WTC11 (cell line): ENCODE data around the gene RNF135. TPM values are rescaled to one million over a fixed set of nuclear protein-coding genes. Genes with fewer than 3 reads are reported as not detected.

Source experiments
- ATAC-seq: fragments of 200-7000 bp; cut with Tn5 transposase; 2 replicates; pipeline ENCODE4 v1.10.0; 2021; ENCODE audit warnings: mild to moderate bottlenecking, moderate library complexity
- CTCF ChIA-PET: fragments of 300-600 bp; sonication (Branson Sonifier 250); formaldehyde crosslinking; loops from one replicate; lab custom pipeline; 2021; ENCODE audit warnings: antibody characterized with exemption; lab: Charles Lee
- POLR2A ChIA-PET: fragments of 350-600 bp; sonication (Branson Sonifier 250); formaldehyde crosslinking; loops from one replicate; lab custom pipeline; 2021; ENCODE audit warnings: antibody characterized with exemption; lab: Charles Lee
- DNase-seq: peaks from one replicate; pipeline ENCODE4 v3.0.0; 2021; ENCODE audit warnings: low spot score
- H3K27ac Mint-ChIP-seq: 2 replicates; pipeline ENCODE4 v1.8.0; 2021; ENCODE audit warnings: mixed read lengths
- H3K27me3 Mint-ChIP-seq: 2 replicates; pipeline ENCODE4 v1.8.0; 2021; ENCODE audit warnings: low read depth, mild to moderate bottlenecking, moderate library complexity, mixed read lengths
- H3K36me3 Mint-ChIP-seq: 2 replicates; pipeline ENCODE4 v1.8.0; 2021; ENCODE audit warnings: mixed read lengths
- H3K4me1 Mint-ChIP-seq: 2 replicates; pipeline ENCODE4 v1.8.0; 2022; ENCODE audit warnings: mixed read lengths
- H3K4me3 Mint-ChIP-seq: 2 replicates; pipeline ENCODE4 v1.8.0; 2021; ENCODE audit warnings: mild to moderate bottlenecking, moderate library complexity, mixed read lengths
- H3K9me3 Mint-ChIP-seq: 2 replicates; pipeline ENCODE4 v1.8.0; 2021; ENCODE audit warnings: mixed read lengths
- ATF1 ChIP-seq: sonication (generic); formaldehyde crosslinking; IDR thresholded peaks from 2 replicates; pipeline ENCODE4 v1.8.1; 2023; ENCODE audit warnings: mild to moderate bottlenecking, moderate library complexity, missing genetic modification reagents
- ERG ChIP-seq: fragments of 250-450 bp; sonication (Bioruptor Pico); IDR thresholded peaks from 2 replicates; pipeline ENCODE4 v1.8.0; 2021; ENCODE audit warnings: mild to moderate bottlenecking
- FOXJ3 ChIP-seq: sonication (generic); formaldehyde crosslinking; IDR thresholded peaks from 2 replicates; pipeline ENCODE4 v1.9.0; 2021; ENCODE audit warnings: missing genetic modification reagents, mild to moderate bottlenecking, borderline replicate concordance
- FOXP1 ChIP-seq: sonication (generic); formaldehyde crosslinking; IDR thresholded peaks from 2 replicates; pipeline ENCODE4 v1.8.0; 2022; ENCODE audit warnings: missing genetic modification reagents, mild to moderate bottlenecking, moderate library complexity, borderline replicate concordance
- GRHL2 ChIP-seq: fragments of 250-450 bp; sonication (Bioruptor Pico); IDR thresholded peaks from 2 replicates; pipeline ENCODE4 v1.8.0; 2022; ENCODE audit warnings: mild to moderate bottlenecking, moderate library complexity; ENCODE audit not compliant: insufficient replicate concordance, severe bottlenecking
- JUN ChIP-seq: sonication (generic); formaldehyde crosslinking; IDR thresholded peaks from 2 replicates; pipeline ENCODE4 v1.8.0; 2023; ENCODE audit warnings: mild to moderate bottlenecking, missing genetic modification reagents
- MYBL2 ChIP-seq: sonication (generic); formaldehyde crosslinking; IDR thresholded peaks from 2 replicates; pipeline ENCODE4 v1.8.1; 2023; ENCODE audit warnings: mild to moderate bottlenecking, moderate library complexity, missing genetic modification reagents
- PRRX2 ChIP-seq: fragments of 250-450 bp; sonication (Bioruptor Pico); IDR thresholded peaks from 2 replicates; pipeline ENCODE4 v1.8.0; 2021; ENCODE audit warnings: mild to moderate bottlenecking
- TP53 ChIP-seq: sonication (generic); formaldehyde crosslinking; IDR thresholded peaks from 2 replicates; pipeline ENCODE4 v1.8.1; 2023; ENCODE audit warnings: mild to moderate bottlenecking, missing genetic modification reagents
- USF1 ChIP-seq: sonication (generic); formaldehyde crosslinking; IDR thresholded peaks from 2 replicates; pipeline ENCODE4 v1.8.0; 2022; ENCODE audit warnings: mild to moderate bottlenecking, missing genetic modification reagents
- ZNF232 ChIP-seq: sonication (generic); formaldehyde crosslinking; IDR thresholded peaks from 2 replicates; pipeline ENCODE4 v1.8.0; 2022; ENCODE audit warnings: mild to moderate bottlenecking, missing genetic modification reagents
- ZSCAN18 ChIP-seq: fragments of 250-450 bp; sonication (Bioruptor Pico); IDR thresholded peaks from 2 replicates; pipeline ENCODE4 v2.1.2; 2022; ENCODE audit warnings: mild to moderate bottlenecking, moderate library complexity
- total RNA-seq: library from RNA; stranded (reverse); gene quantifications from 3 replicates; pipeline ENCODE4 v1.2.3, GENCODE V29; 2021
- TF ChIP-seq, protein P1 (sequence below): fragments of 250-450 bp; sonication (Bioruptor Pico); IDR thresholded peaks from 2 replicates; pipeline ENCODE4 v1.9.0; 2021; ENCODE audit warnings: mild to moderate bottlenecking, borderline replicate concordance
- TF ChIP-seq, protein P2 (sequence below): sonication (generic); formaldehyde crosslinking; IDR thresholded peaks from 2 replicates; pipeline ENCODE4 v1.8.0; 2023; ENCODE audit warnings: missing genetic modification reagents, mild to moderate bottlenecking, borderline replicate concordance
- TF ChIP-seq, protein P3 (sequence below): sonication (generic); formaldehyde crosslinking; IDR thresholded peaks from 2 replicates; pipeline ENCODE4 v1.8.1; 2022; ENCODE audit warnings: missing genetic modification reagents, borderline replicate concordance
- TF ChIP-seq, protein P4 (sequence below): sonication (generic); formaldehyde crosslinking; IDR thresholded peaks from 2 replicates; pipeline ENCODE4 v1.8.1; 2023; ENCODE audit warnings: mild to moderate bottlenecking, missing genetic modification reagents
- TF ChIP-seq, protein P5 (sequence below): sonication (generic); formaldehyde crosslinking; IDR thresholded peaks from 2 replicates; pipeline ENCODE4 v1.8.1; 2022; ENCODE audit warnings: mild to moderate bottlenecking, moderate library complexity, missing genetic modification reagents

The RNF135 gene
- total RNA-seq, 1 experiment from 2014 or later = 10.3 TPM

DNA sequence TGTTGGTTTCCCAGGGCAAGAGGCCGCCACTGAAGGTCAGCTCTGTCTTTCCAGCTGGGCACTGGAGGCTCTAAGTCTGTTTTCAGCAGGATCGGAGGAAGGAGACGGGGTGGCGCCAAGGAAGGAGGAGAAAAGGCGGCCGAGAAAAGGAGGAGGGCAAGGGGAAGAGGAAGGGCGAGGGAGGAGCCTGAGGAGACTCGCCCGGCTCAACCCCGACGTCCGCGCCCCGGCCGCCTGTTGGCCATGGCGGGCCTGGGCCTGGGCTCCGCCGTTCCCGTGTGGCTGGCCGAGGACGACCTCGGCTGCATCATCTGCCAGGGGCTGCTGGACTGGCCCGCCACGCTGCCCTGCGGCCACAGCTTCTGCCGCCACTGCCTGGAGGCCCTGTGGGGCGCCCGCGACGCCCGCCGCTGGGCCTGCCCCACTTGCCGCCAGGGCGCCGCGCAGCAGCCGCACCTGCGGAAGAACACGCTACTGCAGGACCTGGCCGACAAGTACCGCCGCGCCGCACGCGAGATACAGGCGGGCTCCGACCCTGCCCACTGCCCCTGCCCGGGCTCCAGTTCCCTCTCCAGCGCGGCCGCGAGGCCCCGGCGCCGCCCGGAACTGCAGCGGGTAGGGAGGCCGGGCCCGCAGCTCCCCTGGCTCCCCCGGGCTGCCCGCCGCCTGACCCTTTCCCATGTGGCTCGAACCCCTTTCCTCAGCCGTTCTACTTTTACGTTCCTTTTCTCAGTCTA, at the start of gene RNF135 (continued):
- TF ChIP-seq, protein P1, sequence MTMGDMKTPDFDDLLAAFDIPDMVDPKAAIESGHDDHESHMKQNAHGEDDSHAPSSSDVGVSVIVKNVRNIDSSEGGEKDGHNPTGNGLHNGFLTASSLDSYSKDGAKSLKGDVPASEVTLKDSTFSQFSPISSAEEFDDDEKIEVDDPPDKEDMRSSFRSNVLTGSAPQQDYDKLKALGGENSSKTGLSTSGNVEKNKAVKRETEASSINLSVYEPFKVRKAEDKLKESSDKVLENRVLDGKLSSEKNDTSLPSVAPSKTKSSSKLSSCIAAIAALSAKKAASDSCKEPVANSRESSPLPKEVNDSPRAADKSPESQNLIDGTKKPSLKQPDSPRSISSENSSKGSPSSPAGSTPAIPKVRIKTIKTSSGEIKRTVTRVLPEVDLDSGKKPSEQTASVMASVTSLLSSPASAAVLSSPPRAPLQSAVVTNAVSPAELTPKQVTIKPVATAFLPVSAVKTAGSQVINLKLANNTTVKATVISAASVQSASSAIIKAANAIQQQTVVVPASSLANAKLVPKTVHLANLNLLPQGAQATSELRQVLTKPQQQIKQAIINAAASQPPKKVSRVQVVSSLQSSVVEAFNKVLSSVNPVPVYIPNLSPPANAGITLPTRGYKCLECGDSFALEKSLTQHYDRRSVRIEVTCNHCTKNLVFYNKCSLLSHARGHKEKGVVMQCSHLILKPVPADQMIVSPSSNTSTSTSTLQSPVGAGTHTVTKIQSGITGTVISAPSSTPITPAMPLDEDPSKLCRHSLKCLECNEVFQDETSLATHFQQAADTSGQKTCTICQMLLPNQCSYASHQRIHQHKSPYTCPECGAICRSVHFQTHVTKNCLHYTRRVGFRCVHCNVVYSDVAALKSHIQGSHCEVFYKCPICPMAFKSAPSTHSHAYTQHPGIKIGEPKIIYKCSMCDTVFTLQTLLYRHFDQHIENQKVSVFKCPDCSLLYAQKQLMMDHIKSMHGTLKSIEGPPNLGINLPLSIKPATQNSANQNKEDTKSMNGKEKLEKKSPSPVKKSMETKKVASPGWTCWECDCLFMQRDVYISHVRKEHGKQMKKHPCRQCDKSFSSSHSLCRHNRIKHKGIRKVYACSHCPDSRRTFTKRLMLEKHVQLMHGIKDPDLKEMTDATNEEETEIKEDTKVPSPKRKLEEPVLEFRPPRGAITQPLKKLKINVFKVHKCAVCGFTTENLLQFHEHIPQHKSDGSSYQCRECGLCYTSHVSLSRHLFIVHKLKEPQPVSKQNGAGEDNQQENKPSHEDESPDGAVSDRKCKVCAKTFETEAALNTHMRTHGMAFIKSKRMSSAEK = no peak
- TF ChIP-seq JUN (CRISPR knock-in tag) (peak; percentile 77), MYBL2 (no peak), FOXP1 (CRISPR knock-in tag) (peak; percentile 95; the same call in 1 of the 2 replicates), ZSCAN18 (CRISPR knock-in tag) (no peak), ZNF232 (CRISPR knock-in tag) (0 out of 2 replicates have a peak, but pooled peaks have one; percentile 82), FOXJ3 (CRISPR knock-in tag) (no peak), USF1 (no peak)
- TF ChIP-seq, protein P2, sequence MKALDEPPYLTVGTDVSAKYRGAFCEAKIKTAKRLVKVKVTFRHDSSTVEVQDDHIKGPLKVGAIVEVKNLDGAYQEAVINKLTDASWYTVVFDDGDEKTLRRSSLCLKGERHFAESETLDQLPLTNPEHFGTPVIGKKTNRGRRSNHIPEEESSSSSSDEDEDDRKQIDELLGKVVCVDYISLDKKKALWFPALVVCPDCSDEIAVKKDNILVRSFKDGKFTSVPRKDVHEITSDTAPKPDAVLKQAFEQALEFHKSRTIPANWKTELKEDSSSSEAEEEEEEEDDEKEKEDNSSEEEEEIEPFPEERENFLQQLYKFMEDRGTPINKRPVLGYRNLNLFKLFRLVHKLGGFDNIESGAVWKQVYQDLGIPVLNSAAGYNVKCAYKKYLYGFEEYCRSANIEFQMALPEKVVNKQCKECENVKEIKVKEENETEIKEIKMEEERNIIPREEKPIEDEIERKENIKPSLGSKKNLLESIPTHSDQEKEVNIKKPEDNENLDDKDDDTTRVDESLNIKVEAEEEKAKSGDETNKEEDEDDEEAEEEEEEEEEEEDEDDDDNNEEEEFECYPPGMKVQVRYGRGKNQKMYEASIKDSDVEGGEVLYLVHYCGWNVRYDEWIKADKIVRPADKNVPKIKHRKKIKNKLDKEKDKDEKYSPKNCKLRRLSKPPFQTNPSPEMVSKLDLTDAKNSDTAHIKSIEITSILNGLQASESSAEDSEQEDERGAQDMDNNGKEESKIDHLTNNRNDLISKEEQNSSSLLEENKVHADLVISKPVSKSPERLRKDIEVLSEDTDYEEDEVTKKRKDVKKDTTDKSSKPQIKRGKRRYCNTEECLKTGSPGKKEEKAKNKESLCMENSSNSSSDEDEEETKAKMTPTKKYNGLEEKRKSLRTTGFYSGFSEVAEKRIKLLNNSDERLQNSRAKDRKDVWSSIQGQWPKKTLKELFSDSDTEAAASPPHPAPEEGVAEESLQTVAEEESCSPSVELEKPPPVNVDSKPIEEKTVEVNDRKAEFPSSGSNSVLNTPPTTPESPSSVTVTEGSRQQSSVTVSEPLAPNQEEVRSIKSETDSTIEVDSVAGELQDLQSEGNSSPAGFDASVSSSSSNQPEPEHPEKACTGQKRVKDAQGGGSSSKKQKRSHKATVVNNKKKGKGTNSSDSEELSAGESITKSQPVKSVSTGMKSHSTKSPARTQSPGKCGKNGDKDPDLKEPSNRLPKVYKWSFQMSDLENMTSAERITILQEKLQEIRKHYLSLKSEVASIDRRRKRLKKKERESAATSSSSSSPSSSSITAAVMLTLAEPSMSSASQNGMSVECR = peak; percentile 93; the same call in 1 of the 2 replicates
- TF ChIP-seq, protein P3, sequence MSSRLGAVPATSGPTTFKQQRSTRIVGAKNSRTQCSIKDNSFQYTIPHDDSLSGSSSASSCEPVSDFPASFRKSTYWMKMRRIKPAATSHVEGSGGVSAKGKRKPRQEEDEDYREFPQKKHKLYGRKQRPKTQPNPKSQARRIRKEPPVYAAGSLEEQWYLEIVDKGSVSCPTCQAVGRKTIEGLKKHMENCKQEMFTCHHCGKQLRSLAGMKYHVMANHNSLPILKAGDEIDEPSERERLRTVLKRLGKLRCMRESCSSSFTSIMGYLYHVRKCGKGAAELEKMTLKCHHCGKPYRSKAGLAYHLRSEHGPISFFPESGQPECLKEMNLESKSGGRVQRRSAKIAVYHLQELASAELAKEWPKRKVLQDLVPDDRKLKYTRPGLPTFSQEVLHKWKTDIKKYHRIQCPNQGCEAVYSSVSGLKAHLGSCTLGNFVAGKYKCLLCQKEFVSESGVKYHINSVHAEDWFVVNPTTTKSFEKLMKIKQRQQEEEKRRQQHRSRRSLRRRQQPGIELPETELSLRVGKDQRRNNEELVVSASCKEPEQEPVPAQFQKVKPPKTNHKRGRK (CRISPR knock-in tag) = no peak

- Mint-ChIP-seq H3K9me3 (no peaks in the 10 kb centered on the region), H3K27ac (no peak within 1 kb of the TSS)
- CTCF ChIA-PET = interaction anchor here (1.1 kb wide), 1 partner anchor 87 kb away, joined by 3 read pairs; no protein-coding TSS in a partner anchor
- TF ChIP-seq TP53 (CRISPR knock-in tag) (no peak), PRRX2 (CRISPR knock-in tag) (no peak), GRHL2 (CRISPR knock-in tag) (no peak), ERG (CRISPR knock-in tag) (no peak), ATF1 (no peak), FOXP1 (CRISPR knock-in tag) (no peak)
- TF ChIP-seq, protein P4, sequence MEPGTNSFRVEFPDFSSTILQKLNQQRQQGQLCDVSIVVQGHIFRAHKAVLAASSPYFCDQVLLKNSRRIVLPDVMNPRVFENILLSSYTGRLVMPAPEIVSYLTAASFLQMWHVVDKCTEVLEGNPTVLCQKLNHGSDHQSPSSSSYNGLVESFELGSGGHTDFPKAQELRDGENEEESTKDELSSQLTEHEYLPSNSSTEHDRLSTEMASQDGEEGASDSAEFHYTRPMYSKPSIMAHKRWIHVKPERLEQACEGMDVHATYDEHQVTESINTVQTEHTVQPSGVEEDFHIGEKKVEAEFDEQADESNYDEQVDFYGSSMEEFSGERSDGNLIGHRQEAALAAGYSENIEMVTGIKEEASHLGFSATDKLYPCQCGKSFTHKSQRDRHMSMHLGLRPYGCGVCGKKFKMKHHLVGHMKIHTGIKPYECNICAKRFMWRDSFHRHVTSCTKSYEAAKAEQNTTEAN (CRISPR knock-in tag) = no peak
- TF ChIP-seq, protein P5, sequence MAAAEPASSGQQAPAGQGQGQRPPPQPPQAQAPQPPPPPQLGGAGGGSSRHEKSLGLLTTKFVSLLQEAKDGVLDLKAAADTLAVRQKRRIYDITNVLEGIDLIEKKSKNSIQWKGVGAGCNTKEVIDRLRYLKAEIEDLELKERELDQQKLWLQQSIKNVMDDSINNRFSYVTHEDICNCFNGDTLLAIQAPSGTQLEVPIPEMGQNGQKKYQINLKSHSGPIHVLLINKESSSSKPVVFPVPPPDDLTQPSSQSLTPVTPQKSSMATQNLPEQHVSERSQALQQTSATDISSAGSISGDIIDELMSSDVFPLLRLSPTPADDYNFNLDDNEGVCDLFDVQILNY (CRISPR knock-in tag) = 0 out of 2 replicates have a peak, but pooled peaks have one; percentile 47
These were observed 49.2 kb upstream of the RNF135 start, which contains the start of gene ADAP2 for GRCh38 chr17:30921544-30922196. TSS of gene ADAP2 (plus strand) at chr17:30921945. CDS start at chr17:30922015, 70 bp downstream.

More at GRCh38 chr17:30921544-30922196, 49.2 kb upstream of the RNF135 start, which contains the start of gene ADAP2:
- peak; percentile 68 for DNase-seq
- H3K36me3 Mint-ChIP-seq = no peaks in the 10 kb centered on the region
- peak within 1 kb of the TSS; percentile 74 for H3K4me3 Mint-ChIP-seq
- H3K4me1 Mint-ChIP-seq = peaks cover 20% of the 10 kb centered on the region
- ATAC-seq = peak; percentile 85
- peaks cover 71% of the 10 kb centered on the region for H3K27me3 Mint-ChIP-seq
- POLR2A ChIA-PET = interaction anchor here (0.6 to 0.7 kb wide), 4 partner anchors 15 to 345 kb away, joined by 3 to 4 read pairs (median 3); no protein-coding TSS in a partner anchor
